ENCODE measurements around the gene NRDC. TPM values are rescaled to one million over a fixed set of nuclear protein-coding genes. Genes with fewer than 3 reads are reported as not detected.

Gene NRDC
- total RNA-seq (100 to 1,000 TPM in 4 of 5 experiments, 10 to 100 TPM in 1; 93.1 to 194 (median 122) TPM), polyA plus RNA-seq (10 to 100 TPM; 58.5 to 71.5 TPM), total RNA-seq (119 reads per million, percentile 87 among the genes with 10 or more reads in this experiment)

- no peak within 1 kb of the TSS for H3K4me3 Mint-ChIP-seq
- CTCF ChIA-PET, result interaction anchor here (0.9 kb wide), 1 partner anchor 14 kb away, joined by 4 read pairs; no protein-coding TSS in a partner anchor
- H3K36me3 Mint-ChIP-seq, result peaks cover 0 to 12% (median 6%) of the 10 kb centered on the region in 5 donors
- no peak within 1 kb of the TSS for H3K27ac Mint-ChIP-seq
- intact Hi-C loops (cut with micrococcal nuclease), result loop anchor here (1.0 to 5.0 kb wide), 21 partner anchors 52 to 1960 kb away; partner anchors contain the start of genes CC2D1B (in 2 of the 2), CPT2 (in 2 of the 2), EPS15 (in 2 of the 2) and FAF1 (in 2 of the 2)
- peak within 1 kb of the TSS; percentile 98 for H3K27ac ChIP-seq (ENCODE audit: low read depth, low read length)
- H3K9me3 Mint-ChIP-seq, result no peaks in the 10 kb centered on the region
- peak within 1 kb of the TSS; percentile 87 for H3K4me3 ChIP-seq (ENCODE audit: low read length)
- peaks cover 0 to 30% (median 17%) of the 10 kb centered on the region in 7 donors for H3K4me1 Mint-ChIP-seq
- H3K36me3 ChIP-seq (ENCODE audit: control insufficient read depth in 2 of 3, insufficient read depth in 3 of 3, low read length in 3 of 3), result peaks cover 0 to 7% (median 0%) of the 10 kb centered on the region in 3 experiments
- H3K4me1 ChIP-seq (ENCODE audit: control insufficient read depth in 2 of 2, insufficient read depth in 2 of 2, low read length in 2 of 2), result peaks cover 16 to 26% of the 10 kb centered on the region in 2 donors
- H3K27me3 ChIP-seq (ENCODE audit: control insufficient read depth in 2 of 2, insufficient read depth in 2 of 2, low read length in 2 of 2), result no peaks in the 10 kb centered on the region
- POLR2A ChIA-PET, result interaction anchor here (0.5 to 1.6 kb wide), 13 partner anchors 9 to 1042 kb away, joined by 3 to 8 read pairs (median 4); partner anchors contain the start of genes CC2D1B, ECHDC2, KTI12 and PRPF38A
- peak; percentile 95 for ATAC-seq
- no peaks in the 10 kb centered on the region for H3K9me3 ChIP-seq (ENCODE audit: control insufficient read depth in 2 of 3, low read length in 3 of 3)
- H3K27me3 Mint-ChIP-seq, result peaks cover 7 to 15% (median 10%) of the 10 kb centered on the region in 5 donors
- peak; percentile 95 to 100 (median 99) for DNase-seq
Measured at GRCh38 chr1:51878616-51879336, at the start of gene NRDC. Gene NRDC (minus strand): TSS chr1:51878727. CDS start chr1:51878615, 112 bp downstream.

DNA sequence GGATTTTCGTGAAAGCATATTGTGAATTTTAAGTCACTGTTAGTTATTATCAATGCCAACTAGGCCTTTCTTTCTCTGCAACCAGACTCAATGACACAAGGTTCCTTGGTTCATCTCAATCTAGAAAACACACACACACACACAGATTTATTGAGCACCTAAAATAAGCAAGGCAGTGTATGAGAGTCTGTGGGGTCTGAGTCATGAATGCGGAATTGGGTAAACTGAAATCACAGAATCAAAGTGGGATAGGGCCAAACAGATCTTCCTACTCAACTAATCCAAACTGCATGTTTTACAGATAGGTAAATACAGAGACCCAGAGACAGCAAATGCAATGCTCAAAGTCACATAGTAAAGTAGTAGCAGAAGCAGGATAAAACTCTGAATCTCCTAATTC is 48.5 kb upstream of the NRDC start:
- intact Hi-C loops (cut with micrococcal nuclease), result no loop called here
- Histone ChIP-seq H3K4me3 (ENCODE audit: low read length) (no peak overlapping the region), H3K4me1 (ENCODE audit: control insufficient read depth in 2 of 2, insufficient read depth in 2 of 2, low read length in 2 of 2) (no peaks in the 10 kb centered on the region), H3K27me3 (ENCODE audit: control insufficient read depth in 2 of 2, insufficient read depth in 2 of 2, low read length in 2 of 2) (no peaks in the 10 kb centered on the region), H3K9me3 (ENCODE audit: control insufficient read depth in 2 of 3, low read length in 3 of 3) (no peaks in the 10 kb centered on the region), H3K27ac (ENCODE audit: low read depth, low read length) (no peak overlapping the region), H3K36me3 (ENCODE audit: control insufficient read depth in 2 of 3, insufficient read depth in 3 of 3, low read length in 3 of 3) (no peaks in the 10 kb centered on the region)
- DNase-seq, result no peak
- no peak overlapping the region for H3K27ac Mint-ChIP-seq
- no peak for ATAC-seq
- POLR2A ChIA-PET, result no interaction called here
- H3K9me3 Mint-ChIP-seq, result peaks cover 0 to 2% (median 0%) of the 10 kb centered on the region in 11 donors
- H3K4me1 Mint-ChIP-seq, result no peaks in the 10 kb centered on the region
- H3K4me3 Mint-ChIP-seq, result no peak overlapping the region
- CTCF ChIA-PET, result no interaction called here
- no peaks in the 10 kb centered on the region for H3K36me3 Mint-ChIP-seq
- peaks cover 0 to 20% (median 6%) of the 10 kb centered on the region in 5 donors for H3K27me3 Mint-ChIP-seq

GRCh38 chr1:51926171-51926812 is 47.8 kb upstream of the NRDC start:
- DNase-seq (peak in 1 of 9 donors; percentile 3), ATAC-seq (no peak)
- H3K36me3 ChIP-seq (ENCODE audit: control insufficient read depth in 2 of 3, insufficient read depth in 3 of 3, low read length in 3 of 3), result no peaks in the 10 kb centered on the region
- intact Hi-C loops (cut with micrococcal nuclease), result no loop called here
- Mint-ChIP-seq H3K27ac (no peak overlapping the region), H3K27me3 (peaks cover 0 to 19% (median 6%) of the 10 kb centered on the region in 5 donors), H3K4me3 (no peak overlapping the region), H3K9me3 (peaks cover 0 to 2% (median 0%) of the 10 kb centered on the region in 11 donors), H3K4me1 (no peaks in the 10 kb centered on the region), H3K36me3 (no peaks in the 10 kb centered on the region)
- ChIA-PET POLR2A (no interaction called here), CTCF (no interaction called here)
- no peak overlapping the region for H3K27ac ChIP-seq (ENCODE audit: low read depth, low read length)
- no peak overlapping the region for H3K4me3 ChIP-seq (ENCODE audit: low read length)
- no peaks in the 10 kb centered on the region for H3K4me1 ChIP-seq (ENCODE audit: control insufficient read depth in 2 of 2, insufficient read depth in 2 of 2, low read length in 2 of 2)
- H3K9me3 ChIP-seq (ENCODE audit: control insufficient read depth in 2 of 3, low read length in 3 of 3), result no peaks in the 10 kb centered on the region
- H3K27me3 ChIP-seq (ENCODE audit: control insufficient read depth in 2 of 2, insufficient read depth in 2 of 2, low read length in 2 of 2), result no peaks in the 10 kb centered on the region

DNA sequence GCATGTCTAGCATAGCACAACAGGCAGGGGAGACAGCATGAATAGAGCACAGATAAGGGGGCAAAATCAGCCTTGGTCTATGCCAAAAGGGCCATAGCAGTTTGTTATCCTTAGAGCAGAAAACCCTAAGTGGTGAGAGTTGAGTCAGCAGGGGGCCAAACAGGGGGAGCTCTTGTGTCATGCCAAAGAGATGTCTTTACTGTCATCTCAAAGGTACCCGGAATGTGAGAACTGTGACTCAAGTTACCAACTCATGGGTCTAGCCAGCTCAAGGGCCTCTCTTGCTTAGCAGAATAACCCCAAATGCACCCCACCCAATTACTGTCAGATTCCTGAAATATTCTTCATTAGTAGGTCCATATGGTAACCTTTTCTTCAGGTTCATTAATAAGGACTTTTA is 45.9 kb upstream of the NRDC start:
- no peak overlapping the region for H3K4me3 ChIP-seq (ENCODE audit: low read length)
- DNase-seq, result no peak
- H3K36me3 ChIP-seq (ENCODE audit: control insufficient read depth in 2 of 3, insufficient read depth in 3 of 3, low read length in 3 of 3), result no peaks in the 10 kb centered on the region
- no peaks in the 10 kb centered on the region for H3K4me1 Mint-ChIP-seq
- peaks cover 0 to 2% (median 0%) of the 10 kb centered on the region in 11 donors for H3K9me3 Mint-ChIP-seq
- H3K27ac Mint-ChIP-seq, result no peak overlapping the region
- ATAC-seq, result no peak
- no peaks in the 10 kb centered on the region for H3K36me3 Mint-ChIP-seq
- peaks cover 0 to 22% (median 10%) of the 10 kb centered on the region in 5 donors for H3K27me3 Mint-ChIP-seq
- no peak overlapping the region for H3K27ac ChIP-seq (ENCODE audit: low read depth, low read length)
- H3K4me3 Mint-ChIP-seq, result no peak overlapping the region
- H3K9me3 ChIP-seq (ENCODE audit: control insufficient read depth in 2 of 3, low read length in 3 of 3), result no peaks in the 10 kb centered on the region
- no peaks in the 10 kb centered on the region for H3K27me3 ChIP-seq (ENCODE audit: control insufficient read depth in 2 of 2, insufficient read depth in 2 of 2, low read length in 2 of 2)
- ChIA-PET CTCF (no interaction called here), POLR2A (no interaction called here)
- intact Hi-C loops (cut with micrococcal nuclease), result no loop called here
- no peaks in the 10 kb centered on the region for H3K4me1 ChIP-seq (ENCODE audit: control insufficient read depth in 2 of 2, insufficient read depth in 2 of 2, low read length in 2 of 2)

DNA sequence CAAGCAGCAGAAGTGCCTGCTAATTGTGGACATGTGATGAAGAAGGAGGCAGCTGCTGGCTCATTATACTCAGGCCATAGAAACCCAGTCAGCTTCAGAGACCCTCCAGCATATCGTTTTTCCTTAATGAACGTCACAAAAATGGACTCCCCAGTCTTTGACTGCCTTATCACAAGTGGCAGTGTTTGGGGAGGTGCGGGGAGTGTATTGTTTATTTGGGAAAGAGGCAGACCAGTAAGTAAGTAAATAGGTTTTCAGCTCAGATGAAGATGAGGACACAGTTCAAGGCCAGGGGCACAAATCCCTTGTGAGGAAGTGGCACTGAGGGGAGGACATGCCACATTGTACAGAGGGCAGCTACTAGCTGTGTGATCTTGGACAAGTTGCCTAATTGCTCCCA is 43.5 kb upstream of the NRDC start:
- Mint-ChIP-seq H3K36me3 (no peaks in the 10 kb centered on the region), H3K27me3 (peaks cover 0 to 18% (median 13%) of the 10 kb centered on the region in 5 donors), H3K9me3 (peaks cover 0 to 2% (median 0%) of the 10 kb centered on the region in 11 donors), H3K4me1 (no peaks in the 10 kb centered on the region), H3K4me3 (no peak overlapping the region), H3K27ac (no peak overlapping the region)
- POLR2A ChIA-PET, result no interaction called here
- CTCF ChIA-PET, result no interaction called here
- no peak overlapping the region for H3K27ac ChIP-seq (ENCODE audit: low read depth, low read length)
- no peaks in the 10 kb centered on the region for H3K36me3 ChIP-seq (ENCODE audit: control insufficient read depth in 2 of 3, insufficient read depth in 3 of 3, low read length in 3 of 3)
- H3K4me1 ChIP-seq (ENCODE audit: control insufficient read depth in 2 of 2, insufficient read depth in 2 of 2, low read length in 2 of 2), result no peaks in the 10 kb centered on the region
- no peak for ATAC-seq
- H3K27me3 ChIP-seq (ENCODE audit: control insufficient read depth in 2 of 2, insufficient read depth in 2 of 2, low read length in 2 of 2), result no peaks in the 10 kb centered on the region
- intact Hi-C loops (cut with micrococcal nuclease), result no loop called here
- H3K4me3 ChIP-seq (ENCODE audit: low read length), result no peak overlapping the region
- H3K9me3 ChIP-seq (ENCODE audit: control insufficient read depth in 2 of 3, low read length in 3 of 3), result no peaks in the 10 kb centered on the region
- DNase-seq, result no peak

- Histone ChIP-seq H3K27ac (ENCODE audit: low read depth, low read length) (no peak overlapping the region), H3K4me1 (ENCODE audit: control insufficient read depth in 2 of 2, insufficient read depth in 2 of 2, low read length in 2 of 2) (no peaks in the 10 kb centered on the region), H3K27me3 (ENCODE audit: control insufficient read depth in 2 of 2, insufficient read depth in 2 of 2, low read length in 2 of 2) (no peaks in the 10 kb centered on the region), H3K36me3 (ENCODE audit: control insufficient read depth in 2 of 3, insufficient read depth in 3 of 3, low read length in 3 of 3) (no peaks in the 10 kb centered on the region), H3K4me3 (ENCODE audit: low read length) (no peak overlapping the region), H3K9me3 (ENCODE audit: control insufficient read depth in 2 of 3, low read length in 3 of 3) (no peaks in the 10 kb centered on the region)
- H3K27ac Mint-ChIP-seq, result no peak overlapping the region
- H3K9me3 Mint-ChIP-seq, result no peaks in the 10 kb centered on the region
- H3K36me3 Mint-ChIP-seq, result no peaks in the 10 kb centered on the region
- ATAC-seq, result no peak
- DNase-seq, result no peak
- ChIA-PET CTCF (no interaction called here), POLR2A (no interaction called here)
- H3K27me3 Mint-ChIP-seq, result peaks cover 0 to 24% (median 13%) of the 10 kb centered on the region in 5 donors
- no peaks in the 10 kb centered on the region for H3K4me1 Mint-ChIP-seq
- intact Hi-C loops (cut with micrococcal nuclease), result no loop called here
- H3K4me3 Mint-ChIP-seq, result no peak overlapping the region
Measured at GRCh38 chr1:51920130-51920529, 41.6 kb upstream of the NRDC start.

All from naive thymus-derived CD4-positive, alpha-beta T cell (primary cell).